Bronchial epithelial cell (primary cell): ENCODE measurements around the gene VEGFA. TPM values are rescaled to one million over a fixed set of nuclear protein-coding genes. Genes with fewer than 3 reads are reported as not detected.
A peak's percentile ranks its signal among the peaks of the same experiment; 100 is the strongest.

ENCODE experiments used
- DNase-seq: peaks from one replicate; pipeline ENCODE4 v3.0.0-alpha.2; 2010; ENCODE audit warnings: low read depth
- FAIRE-seq: peaks from 2 replicates; lab custom pipeline; 2011; peaks lifted over from hg19 to GRCh38; lab: Jason Lieb, UNC
- H3K27me3 ChIP-seq: 2 replicates; pipeline ENCODE4 v1.5.1; 2011; ENCODE audit warnings: low read length; ENCODE audit not compliant: control insufficient read depth, insufficient read depth
- H3K36me3 ChIP-seq: 2 replicates; pipeline ENCODE4 v1.5.1; 2011; ENCODE audit warnings: low read length; ENCODE audit not compliant: control insufficient read depth, insufficient read depth
- H3K4me3 ChIP-seq: 2 replicates; pipeline ENCODE4 v1.5.1; 2011; ENCODE audit warnings: mild to moderate bottlenecking, low read depth, low read length, control low read depth
- CTCF ChIP-seq: IDR thresholded peaks from 2 replicates; pipeline ENCODE4 v1.5.1; 2011; ENCODE audit warnings: mild to moderate bottlenecking, moderate library complexity, low read length, control low read depth, inconsistent platforms; ENCODE audit not compliant: insufficient read depth, severe bottlenecking
- total RNA-seq: library from RNA; depleted of rRNA; stranded (reverse); fragments of >200 nt; gene quantifications from 2 replicates; pipeline ENCODE4 v1.2.1, GENCODE V29; 2014

Gene VEGFA
- total RNA-seq, 1 donor from 2014 or later = 391 TPM

- DNase-seq (no peak), FAIRE-seq (no peak)
- H3K4me3 ChIP-seq = no peak overlapping the region
- peaks cover 85% of the 10 kb centered on the region for H3K36me3 ChIP-seq
- TF ChIP-seq CTCF = no peak
- no peaks in the 10 kb centered on the region for H3K27me3 ChIP-seq
These were observed 10.3 kb downstream of the VEGFA start for GRCh38 chr6:43780293-43780692.

- H3K27me3 ChIP-seq = no peaks in the 10 kb centered on the region
- FAIRE-seq (no peak), DNase-seq (no peak)
- TF ChIP-seq CTCF = no peak
- peaks cover 79% of the 10 kb centered on the region for H3K36me3 ChIP-seq
- H3K4me3 ChIP-seq = no peak overlapping the region
These were observed 11.2 kb downstream of the VEGFA start for GRCh38 chr6:43780941-43781928.

- Histone ChIP-seq H3K4me3 (no peak overlapping the region), H3K27me3 (no peaks in the 10 kb centered on the region), H3K36me3 (peaks cover 72% of the 10 kb centered on the region)
- no peak for TF ChIP-seq CTCF
- DNase-seq = no peak
- FAIRE-seq = no peak
These were observed 12.1 kb downstream of the VEGFA start for GRCh38 chr6:43781941-43782704.

- Histone ChIP-seq H3K27me3 (no peaks in the 10 kb centered on the region), H3K4me3 (no peak overlapping the region), H3K36me3 (peaks cover 64% of the 10 kb centered on the region)
- FAIRE-seq (peak; percentile 13), DNase-seq (no peak)
- no peak for TF ChIP-seq CTCF
These were observed 12.9 kb downstream of the VEGFA start for GRCh38 chr6:43782764-43783513.

- no peaks in the 10 kb centered on the region for H3K27me3 ChIP-seq
- TF ChIP-seq CTCF = no peak
- no peak for DNase-seq
- FAIRE-seq = no peak
- H3K36me3 ChIP-seq = peaks cover 52% of the 10 kb centered on the region
- no peak overlapping the region for H3K4me3 ChIP-seq
These were observed 14.2 kb downstream of the VEGFA start for GRCh38 chr6:43784049-43784855.
